Stimulated activated CD8-positive, alpha-beta memory T cell treated with anti-CD3 and anti-CD28 coated beads, Interleukin-12 subunit alpha, Interleukin-12 subunit beta, amount 100 ng/mL, for 4 hours (primary cell): Measurements from ENCODE around the gene PTPRN2.

Source experiments
- DNase-seq: peaks from one replicate; pipeline ENCODE4 v3.0.0-alpha.2; 2020; ENCODE audit warnings: low read depth

Gene PTPRN2

GRCh38 chr7:157827863-157828160 lies 759.8 kb downstream of the PTPRN2 start:
- no peak for DNase-seq

DNA sequence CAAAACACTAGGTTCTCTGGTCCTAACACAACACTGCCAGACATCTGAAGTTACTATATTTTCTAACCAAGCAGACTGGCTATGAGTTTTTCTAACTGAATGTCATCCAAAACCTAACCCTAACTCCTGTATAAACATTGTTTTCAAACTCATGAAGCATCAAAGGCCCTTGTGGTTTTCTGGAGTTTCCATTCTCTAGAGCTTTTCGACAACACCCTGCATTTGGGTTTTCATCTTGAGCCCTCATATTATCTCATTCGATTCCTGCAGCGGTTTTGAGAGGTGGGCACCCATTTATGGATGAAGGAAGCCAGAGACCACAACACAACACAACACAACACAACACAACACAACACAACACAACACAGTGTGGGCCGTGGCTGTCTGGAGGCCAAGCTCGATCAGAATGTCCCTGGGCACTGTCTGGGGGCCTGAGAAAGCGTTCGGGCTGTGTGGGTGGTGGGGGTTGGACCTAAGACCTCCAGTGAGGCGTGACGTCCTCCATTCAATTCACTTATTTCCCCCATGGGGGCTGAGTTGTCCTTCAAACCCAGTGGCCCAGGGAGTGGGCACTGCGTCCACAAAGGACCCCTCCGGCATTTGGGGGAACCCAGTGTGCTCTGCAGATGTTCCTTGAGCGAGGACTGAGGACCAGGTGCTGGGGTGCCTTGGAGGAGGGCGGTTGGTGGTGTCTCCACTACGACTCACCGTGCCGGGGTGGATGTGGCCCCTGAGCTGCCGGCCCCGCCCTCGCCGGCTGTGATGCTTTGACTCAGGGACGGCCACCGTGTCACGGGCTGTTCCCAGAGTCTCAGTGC lies 760.4 kb downstream of the PTPRN2 start:
- DNase-seq: no peak

- DNase-seq: no peak
Measured at GRCh38 chr7:157826566-157826965, 761.1 kb downstream of the PTPRN2 start.

DNA sequence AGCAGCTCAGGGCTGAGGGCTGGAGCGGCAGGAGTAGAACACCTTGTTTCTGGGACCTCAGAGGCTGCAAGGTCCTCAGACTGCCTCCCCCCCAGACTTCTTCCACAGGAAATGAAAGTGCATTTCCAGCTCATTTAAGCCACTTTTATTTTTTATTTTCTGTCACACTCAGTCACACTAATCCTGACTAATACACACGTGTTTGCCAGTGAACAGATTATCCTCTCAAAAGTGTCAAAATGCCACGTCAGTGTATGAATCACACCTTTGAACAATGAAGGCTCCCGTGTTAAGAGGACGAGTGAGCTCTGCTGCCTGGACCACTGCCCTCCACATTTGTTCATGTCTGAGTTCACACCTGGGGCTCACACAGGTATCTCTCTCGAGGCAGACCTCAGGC lies 762.3 kb downstream of the PTPRN2 start:
- no peak for DNase-seq

DNA sequence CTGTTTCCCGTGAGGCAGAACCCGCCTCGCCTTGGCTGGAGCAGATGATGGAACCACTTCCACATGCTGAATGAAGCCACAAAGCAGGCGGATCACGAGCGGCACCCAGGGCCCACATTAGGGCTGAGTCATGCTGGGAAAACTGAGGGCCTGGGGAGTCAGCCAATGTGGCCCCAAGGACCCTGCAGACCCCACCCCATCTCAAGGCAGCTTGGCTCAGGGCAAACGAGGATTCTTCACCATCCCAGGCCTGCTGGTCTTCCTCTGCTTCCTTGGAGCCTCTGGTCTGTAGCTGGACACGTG lies 762.9 kb downstream of the PTPRN2 start:
- DNase-seq: no peak

- no peak for DNase-seq
Measured at GRCh38 chr7:157824011-157824818, 763.4 kb downstream of the PTPRN2 start.

- no peak for DNase-seq
Measured at GRCh38 chr7:157822688-157823031, 765.0 kb downstream of the PTPRN2 start.

DNA sequence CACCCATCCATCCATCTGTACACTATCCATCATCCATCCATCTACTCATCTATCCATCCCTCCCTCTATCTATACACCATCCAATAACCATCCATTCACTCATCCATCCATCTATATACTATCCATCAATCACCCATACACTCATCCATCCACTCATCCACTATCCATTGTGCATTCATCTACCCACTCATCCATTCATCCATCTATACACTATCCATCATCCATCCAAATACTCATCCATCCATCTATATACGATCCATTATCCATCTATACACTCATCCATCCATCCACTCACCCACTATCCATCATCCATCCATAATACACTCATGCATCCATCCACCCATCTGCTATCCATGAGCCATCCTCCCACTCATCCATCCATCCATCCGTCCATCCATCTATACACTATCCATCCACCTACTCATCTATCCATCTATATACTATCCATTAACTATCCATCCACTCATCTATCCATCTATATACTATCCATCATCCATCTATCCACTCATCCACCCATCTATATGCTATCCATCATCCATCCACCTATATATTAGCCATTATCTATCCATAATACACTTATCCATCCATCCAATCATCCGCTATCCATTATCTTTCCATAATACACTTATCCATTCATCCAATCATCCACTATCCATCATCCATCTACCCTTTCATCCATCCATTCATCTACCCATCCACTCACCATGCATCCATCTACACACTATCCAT lies 765.5 kb downstream of the PTPRN2 start:
- DNase-seq: no peak

- DNase-seq: no peak
Measured at GRCh38 chr7:157820796-157821195, 766.8 kb downstream of the PTPRN2 start.

GRCh38 chr7:157819455-157819807 lies 768.2 kb downstream of the PTPRN2 start:
- DNase-seq: no peak

GRCh38 chr7:157818701-157819454 lies 768.7 kb downstream of the PTPRN2 start:
- DNase-seq: no peak

DNA sequence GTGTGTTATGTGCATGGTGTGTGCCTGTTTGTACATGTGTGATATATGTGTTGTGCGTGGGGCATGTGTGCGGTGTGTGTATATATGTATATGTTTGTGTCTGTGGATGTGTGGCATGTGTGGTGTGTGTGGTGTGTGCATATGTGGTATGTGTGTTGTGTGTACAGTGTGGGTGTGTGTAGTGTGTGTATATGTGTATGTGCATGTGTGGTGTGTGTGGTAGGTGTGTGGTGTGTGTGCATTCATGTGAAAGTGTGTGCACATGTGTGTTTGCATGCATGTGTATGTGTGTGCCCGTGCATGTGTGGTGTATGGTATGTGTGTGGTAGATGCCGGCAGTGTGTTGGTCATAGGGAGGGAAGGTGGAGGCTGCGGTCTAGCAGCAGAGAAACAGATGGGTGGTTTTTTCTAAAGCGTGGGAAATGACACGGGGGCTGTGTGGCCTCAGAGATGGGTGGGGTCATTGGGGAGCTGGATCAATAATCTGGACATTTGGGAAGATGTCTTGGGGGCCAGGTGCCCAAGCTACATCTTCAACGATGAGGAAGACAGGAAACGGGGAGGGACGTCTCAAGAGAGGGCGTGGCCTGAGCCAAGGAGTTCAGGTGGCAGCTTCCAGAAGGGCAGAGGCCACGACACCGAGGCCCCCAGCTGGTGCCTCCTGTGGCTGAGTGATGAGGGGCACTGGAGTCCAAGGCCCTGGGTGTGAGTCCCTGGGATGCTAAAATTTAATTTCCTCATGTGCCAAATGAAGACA lies 769.5 kb downstream of the PTPRN2 start:
- no peak for DNase-seq

GRCh38 chr7:157817433-157817832 lies 770.2 kb downstream of the PTPRN2 start:
- DNase-seq: no peak

DNA sequence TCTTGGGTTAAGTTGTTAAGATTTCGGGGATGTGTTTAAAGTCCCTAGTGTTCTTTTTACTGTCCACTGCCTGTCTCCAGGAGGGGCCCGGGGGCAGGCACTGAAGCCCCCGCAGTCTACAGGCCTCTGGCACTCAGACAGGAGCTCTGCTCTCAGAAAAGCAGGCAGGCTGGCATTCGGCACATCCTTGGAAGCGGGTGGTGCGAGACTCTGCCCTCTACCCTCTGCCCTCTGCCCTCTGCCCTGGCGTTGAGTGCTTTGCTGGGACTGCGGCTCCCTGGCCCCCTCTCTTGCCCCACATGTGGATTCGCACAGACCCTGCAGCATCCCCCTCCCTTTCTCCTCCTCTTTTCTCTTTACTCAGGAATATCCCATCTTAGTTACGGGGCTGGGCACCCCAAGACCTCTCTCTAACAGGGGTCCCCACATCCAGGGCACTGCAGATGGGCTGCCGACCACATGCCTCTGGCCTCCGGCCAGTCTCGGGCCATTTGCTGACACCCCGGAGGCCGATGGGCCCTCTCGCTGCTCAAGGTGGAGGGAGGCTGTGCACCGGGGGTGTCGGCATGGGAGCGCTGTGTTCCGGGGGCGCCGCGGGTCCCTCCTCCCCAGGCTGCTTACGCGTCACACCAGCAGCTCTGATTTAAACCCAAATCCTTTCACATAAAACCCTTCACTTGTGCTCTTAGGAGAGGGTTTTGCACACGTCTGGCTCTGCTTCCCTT lies 770.9 kb downstream of the PTPRN2 start:
- DNase-seq: no peak

- DNase-seq: no peak
Measured at GRCh38 chr7:157816086-157816485, 771.5 kb downstream of the PTPRN2 start.

GRCh38 chr7:157815706-157816022 lies 772.0 kb downstream of the PTPRN2 start:
- DNase-seq: no peak

DNA sequence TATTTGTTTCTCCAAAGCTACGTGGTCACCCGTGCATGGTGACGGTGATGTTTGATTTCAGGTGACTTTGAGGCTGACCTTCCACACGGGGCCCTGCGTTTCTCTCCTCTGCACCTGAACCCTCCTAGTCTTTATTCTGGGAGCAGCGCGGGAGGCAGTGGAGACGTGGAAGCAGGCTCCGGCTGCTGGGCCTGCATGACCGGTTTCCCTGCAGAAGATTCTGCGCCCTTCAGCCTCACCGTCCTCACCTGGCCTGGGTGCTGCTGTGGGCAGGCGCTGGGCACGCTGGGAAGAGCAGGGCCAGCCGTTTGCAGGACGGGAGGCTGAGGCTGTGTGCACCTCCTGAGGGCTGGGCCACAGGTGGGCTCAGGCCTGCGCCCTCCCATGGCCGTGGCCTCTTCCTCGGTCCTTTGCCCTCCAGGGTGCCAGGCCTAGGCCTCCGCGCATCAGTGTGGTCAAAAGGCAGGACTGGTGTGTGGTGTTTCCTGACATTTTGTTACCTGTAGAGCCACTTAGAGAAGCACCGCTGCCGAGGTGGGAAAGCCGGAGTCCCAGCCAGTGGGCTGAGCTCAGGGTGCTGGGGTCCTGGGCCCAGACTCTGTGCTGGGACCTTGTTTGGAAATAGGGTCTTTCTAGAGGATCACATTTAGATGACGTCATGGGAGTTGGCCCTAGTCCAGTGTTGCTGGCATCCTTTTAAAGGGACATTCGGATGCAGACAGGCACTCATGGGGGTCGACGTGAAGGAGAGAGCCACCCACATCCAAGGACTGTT lies 772.5 kb downstream of the PTPRN2 start:
- DNase-seq: no peak

DNA sequence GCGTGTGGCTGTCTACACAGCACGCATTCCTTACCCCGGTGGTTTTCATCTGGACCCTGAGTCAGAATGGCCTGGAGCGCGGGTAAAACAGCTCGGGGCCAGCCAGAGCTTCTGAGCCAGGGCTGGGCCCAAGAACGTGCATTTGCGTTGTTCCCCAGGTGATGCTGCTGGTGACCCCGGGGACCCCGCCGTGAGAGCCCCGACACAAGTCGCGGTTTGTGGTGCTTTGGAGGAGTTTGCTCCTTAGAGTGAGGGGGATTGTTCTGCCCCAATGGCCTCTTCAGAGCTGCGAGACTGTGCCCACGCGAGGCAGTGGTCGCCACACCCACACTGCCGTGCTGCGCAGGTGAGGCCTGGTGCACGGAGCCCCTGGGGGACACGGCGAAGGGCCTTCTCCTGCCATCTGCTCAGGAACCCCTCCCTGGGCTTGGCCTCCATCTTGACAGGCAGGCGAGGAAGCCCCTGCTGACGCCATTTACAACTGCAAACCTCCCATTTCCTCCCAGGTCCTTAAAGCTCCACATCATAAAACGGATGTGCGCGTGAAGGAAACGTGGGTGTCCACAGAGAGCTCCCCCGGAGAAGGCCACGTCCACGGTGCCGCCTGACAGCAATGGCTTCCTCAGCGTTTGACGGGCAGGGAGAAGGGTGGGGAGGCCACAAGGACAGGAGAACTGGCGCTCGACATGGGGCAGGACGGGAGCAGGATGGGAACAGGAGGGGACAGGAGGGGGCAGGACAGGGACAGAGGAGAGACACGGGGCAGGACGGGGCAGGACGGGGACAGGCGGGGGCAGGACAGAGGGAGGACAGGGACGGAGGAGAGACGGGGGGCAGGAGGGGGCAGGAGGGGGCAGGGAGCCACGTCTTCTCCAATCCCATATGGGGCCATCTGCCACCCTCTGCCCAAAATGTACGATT lies 773.6 kb downstream of the PTPRN2 start:
- no peak for DNase-seq

- no peak for DNase-seq
Measured at GRCh38 chr7:157813053-157813452, 774.6 kb downstream of the PTPRN2 start.
